Stimulated activated memory B cell treated with anti-CD40 and anti-IgM and Interleukin-4, amounts not matched to agents 10 μg/mL and 1 μg/mL and 100 μg/mL, for 72 hours (primary cell): ENCODE results near the gene CDH23.

Source experiments
- ATAC-seq: fragments of 150-1000 bp; cut with Tn5 transposase; 2 replicates; pipeline ENCODE4 v1.10.0; 2021
- H3K27ac Mint-ChIP-seq: one replicate; pipeline ENCODE4 v1.8.0; 2022; ENCODE audit warnings: mild to moderate bottlenecking, mixed read lengths
- H3K27me3 Mint-ChIP-seq: one replicate; pipeline ENCODE4 v1.8.0; 2022; ENCODE audit warnings: mixed read lengths
- H3K36me3 Mint-ChIP-seq: one replicate; pipeline ENCODE4 v1.8.0; 2022; ENCODE audit warnings: mixed read lengths
- H3K4me1 Mint-ChIP-seq: one replicate; pipeline ENCODE4 v1.8.0; 2022; ENCODE audit warnings: mixed read lengths
- H3K4me3 Mint-ChIP-seq: one replicate; pipeline ENCODE4 v1.8.0; 2022; ENCODE audit warnings: mild to moderate bottlenecking, moderate library complexity, mixed read lengths
- H3K9me3 Mint-ChIP-seq: one replicate; pipeline ENCODE4 v1.8.0; 2022; ENCODE audit warnings: mixed read lengths

The CDH23 gene

DNA sequence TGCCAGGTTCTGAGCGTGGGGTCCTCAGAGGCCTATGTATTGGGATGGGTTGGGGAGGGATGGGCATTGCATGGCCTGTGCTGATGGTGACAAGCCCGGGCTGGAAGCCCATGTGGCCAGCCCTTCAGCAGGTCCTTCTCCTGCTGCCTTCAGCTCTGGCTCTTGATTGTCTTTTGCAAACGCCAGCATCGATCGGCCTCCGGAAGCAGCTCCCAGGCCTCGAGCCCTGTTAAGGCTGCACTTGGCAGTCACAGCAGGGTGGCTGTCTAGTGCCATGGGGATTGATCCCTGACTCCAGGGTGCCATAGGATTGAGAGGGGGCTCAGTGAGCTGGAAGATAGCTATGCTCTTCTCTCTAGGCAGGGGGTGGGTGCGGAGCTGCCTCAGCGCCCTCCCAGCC, 51.4 kb downstream of the CDH23 start:
- Mint-ChIP-seq H3K4me1 (no peaks in the 10 kb centered on the region), H3K4me3 (no peak overlapping the region), H3K27ac (no peak overlapping the region), H3K36me3 (no peaks in the 10 kb centered on the region), H3K27me3 (no peaks in the 10 kb centered on the region), H3K9me3 (no peaks in the 10 kb centered on the region)
- no peak for ATAC-seq

DNA sequence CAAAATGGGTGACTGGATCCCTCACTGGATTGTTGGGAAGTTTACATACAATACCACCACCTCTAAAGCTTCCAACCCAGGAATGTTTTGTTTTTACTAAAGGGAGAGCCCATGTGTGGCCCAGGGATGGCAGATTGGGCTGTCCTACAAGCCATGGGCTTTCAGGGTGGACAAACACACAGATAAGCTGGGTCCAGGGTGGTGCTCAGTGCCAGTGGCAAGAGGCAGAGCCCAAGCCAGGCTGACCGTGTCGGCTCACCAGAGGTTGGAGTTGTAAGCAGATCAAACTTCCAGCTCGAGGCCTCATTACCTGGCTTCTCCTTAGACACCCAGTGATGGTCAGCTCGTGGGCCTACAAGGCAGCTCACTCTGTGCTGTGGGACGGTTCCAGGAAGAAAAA, 52.3 kb downstream of the CDH23 start:
- Mint-ChIP-seq H3K4me1 (no peaks in the 10 kb centered on the region), H3K36me3 (no peaks in the 10 kb centered on the region), H3K27me3 (no peaks in the 10 kb centered on the region), H3K4me3 (no peak overlapping the region), H3K27ac (no peak overlapping the region), H3K9me3 (no peaks in the 10 kb centered on the region)
- ATAC-seq, result no peak

DNA sequence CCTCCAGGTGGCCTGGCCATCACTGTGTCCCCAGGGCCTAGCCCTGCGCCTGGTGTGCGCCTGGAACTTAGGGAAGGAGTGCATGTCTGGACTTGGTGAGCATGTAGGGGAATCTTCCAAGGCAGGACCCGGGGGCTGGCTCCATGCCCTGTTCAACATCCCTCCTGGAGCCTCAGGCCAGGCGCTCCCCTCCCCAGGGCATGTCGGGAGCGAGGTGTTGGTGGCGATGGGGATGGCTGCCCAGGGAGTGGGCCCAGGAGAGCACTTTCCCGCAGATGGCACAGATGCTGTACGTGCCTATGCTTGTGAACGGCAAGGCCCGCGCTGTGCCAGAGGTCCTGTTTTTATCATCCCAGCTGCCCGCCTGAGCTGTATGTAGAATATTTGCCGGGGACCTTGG, 55.0 kb downstream of the CDH23 start:
- Mint-ChIP-seq H3K27ac (no peak overlapping the region), H3K36me3 (no peaks in the 10 kb centered on the region), H3K9me3 (no peaks in the 10 kb centered on the region), H3K4me1 (no peaks in the 10 kb centered on the region), H3K27me3 (peaks cover 14% of the 10 kb centered on the region), H3K4me3 (no peak overlapping the region)
- ATAC-seq, result no peak

DNA sequence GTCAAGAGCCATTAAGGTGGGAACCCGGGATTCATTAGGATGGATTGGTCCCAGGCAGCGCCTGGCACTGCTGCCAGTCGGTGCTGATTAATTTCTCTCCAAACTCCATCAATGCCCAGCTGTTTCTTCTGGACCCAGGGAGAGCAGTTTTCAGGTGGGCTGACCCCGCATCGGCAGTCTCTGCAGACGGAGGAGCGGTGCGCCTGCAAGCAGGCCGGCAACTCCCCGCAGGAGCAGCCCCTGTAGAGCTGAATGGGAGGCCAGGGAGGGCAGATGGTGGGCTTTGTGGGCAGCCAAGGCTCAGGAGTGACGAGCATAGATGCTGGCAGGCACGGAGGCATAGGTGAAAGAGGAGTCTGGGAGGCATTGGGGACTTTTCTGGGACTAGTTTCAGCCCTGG, 56.5 kb downstream of the CDH23 start:
- Mint-ChIP-seq H3K27me3 (peaks cover 24% of the 10 kb centered on the region), H3K4me3 (no peak overlapping the region), H3K4me1 (no peaks in the 10 kb centered on the region), H3K9me3 (no peaks in the 10 kb centered on the region), H3K36me3 (no peaks in the 10 kb centered on the region), H3K27ac (no peak overlapping the region)
- no peak for ATAC-seq

DNA sequence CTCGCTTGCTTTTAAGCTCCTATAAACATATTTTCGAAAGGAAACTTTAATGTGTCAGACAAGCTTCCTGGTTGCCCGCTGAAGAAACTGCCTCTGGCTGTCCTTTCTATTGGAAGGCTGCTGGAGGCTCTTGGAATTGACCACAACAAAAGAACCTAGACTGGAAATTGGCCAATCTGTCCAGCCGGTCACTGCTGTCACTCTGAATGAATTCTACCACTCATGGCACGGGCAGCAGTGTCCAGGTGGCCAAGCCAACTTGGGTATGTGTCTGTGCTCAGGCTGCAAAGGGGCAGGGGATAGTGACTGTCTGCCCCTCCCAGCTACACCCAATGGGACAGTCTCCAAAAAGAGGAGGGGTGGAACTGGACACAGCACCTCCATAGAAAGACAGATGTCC, 57.6 kb downstream of the CDH23 start:
- peaks cover 24% of the 10 kb centered on the region for H3K27me3 Mint-ChIP-seq
- H3K9me3 Mint-ChIP-seq, result no peaks in the 10 kb centered on the region
- H3K36me3 Mint-ChIP-seq, result no peaks in the 10 kb centered on the region
- no peak for ATAC-seq
- H3K27ac Mint-ChIP-seq, result no peak overlapping the region
- H3K4me3 Mint-ChIP-seq, result no peak overlapping the region
- no peaks in the 10 kb centered on the region for H3K4me1 Mint-ChIP-seq

- no peak overlapping the region for H3K4me3 Mint-ChIP-seq
- H3K27ac Mint-ChIP-seq, result no peak overlapping the region
- H3K9me3 Mint-ChIP-seq, result no peaks in the 10 kb centered on the region
- peaks cover 24% of the 10 kb centered on the region for H3K27me3 Mint-ChIP-seq
- no peak for ATAC-seq
- no peaks in the 10 kb centered on the region for H3K36me3 Mint-ChIP-seq
- no peaks in the 10 kb centered on the region for H3K4me1 Mint-ChIP-seq
Observed at GRCh38 chr10:71455035-71455434, 58.3 kb downstream of the CDH23 start.

GRCh38 chr10:71456631-71457030, 59.9 kb downstream of the CDH23 start:
- H3K4me1 Mint-ChIP-seq, result no peaks in the 10 kb centered on the region
- H3K36me3 Mint-ChIP-seq, result no peaks in the 10 kb centered on the region
- no peak overlapping the region for H3K27ac Mint-ChIP-seq
- peaks cover 36% of the 10 kb centered on the region for H3K27me3 Mint-ChIP-seq
- ATAC-seq, result no peak
- no peaks in the 10 kb centered on the region for H3K9me3 Mint-ChIP-seq
- no peak overlapping the region for H3K4me3 Mint-ChIP-seq

DNA sequence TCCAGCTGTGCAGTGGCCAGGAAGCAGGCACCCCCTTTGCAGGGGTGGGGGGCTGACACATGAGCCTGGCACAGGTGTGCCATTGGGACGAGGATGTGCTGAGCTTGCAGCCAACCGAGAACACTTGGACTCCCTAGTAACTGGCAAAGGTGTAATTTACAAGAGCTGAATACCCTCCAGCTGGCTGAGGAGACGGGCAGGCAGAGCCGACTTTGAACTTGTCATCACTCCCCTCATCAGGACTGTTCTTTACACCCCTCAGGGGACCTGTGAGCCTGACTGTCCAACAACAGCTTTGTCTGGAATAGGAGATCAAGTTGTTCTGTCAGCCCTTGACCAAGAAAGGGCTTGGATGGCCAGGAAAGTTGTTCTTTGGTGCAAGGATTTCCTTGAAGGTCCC, 61.2 kb downstream of the CDH23 start:
- H3K4me1 Mint-ChIP-seq, result no peaks in the 10 kb centered on the region
- H3K4me3 Mint-ChIP-seq, result no peak overlapping the region
- H3K9me3 Mint-ChIP-seq, result no peaks in the 10 kb centered on the region
- no peak overlapping the region for H3K27ac Mint-ChIP-seq
- ATAC-seq, result no peak
- peaks cover 42% of the 10 kb centered on the region for H3K27me3 Mint-ChIP-seq
- H3K36me3 Mint-ChIP-seq, result no peaks in the 10 kb centered on the region

DNA sequence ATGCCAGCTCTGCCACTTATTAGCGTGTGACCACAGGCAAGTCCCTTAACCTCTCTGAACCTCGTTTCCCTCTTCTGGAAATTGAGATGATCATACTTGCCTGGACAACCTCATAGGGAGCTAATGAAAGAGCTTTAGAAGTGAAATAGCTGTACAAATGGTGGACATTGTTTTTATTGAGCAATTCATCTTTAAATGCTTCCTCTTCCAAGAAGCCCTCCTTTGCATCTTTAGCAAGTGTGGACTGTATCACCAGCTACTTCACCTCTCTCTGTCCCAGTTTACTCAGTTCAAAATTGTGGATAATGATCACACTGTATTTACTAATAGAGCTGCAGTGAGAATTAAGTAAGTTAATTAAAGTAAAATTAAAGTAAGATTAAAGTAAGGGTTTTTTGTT, 61.7 kb downstream of the CDH23 start:
- no peaks in the 10 kb centered on the region for H3K36me3 Mint-ChIP-seq
- no peaks in the 10 kb centered on the region for H3K4me1 Mint-ChIP-seq
- H3K27me3 Mint-ChIP-seq, result peaks cover 42% of the 10 kb centered on the region
- no peak overlapping the region for H3K27ac Mint-ChIP-seq
- ATAC-seq, result no peak
- H3K4me3 Mint-ChIP-seq, result no peak overlapping the region
- H3K9me3 Mint-ChIP-seq, result no peaks in the 10 kb centered on the region

- Mint-ChIP-seq H3K27me3 (peaks cover 42% of the 10 kb centered on the region), H3K4me3 (no peak overlapping the region), H3K36me3 (no peaks in the 10 kb centered on the region), H3K27ac (no peak overlapping the region), H3K4me1 (no peaks in the 10 kb centered on the region), H3K9me3 (no peaks in the 10 kb centered on the region)
- no peak for ATAC-seq
Observed at GRCh38 chr10:71459513-71459912, 62.8 kb downstream of the CDH23 start.

GRCh38 chr10:71460615-71461014, 63.9 kb downstream of the CDH23 start:
- Mint-ChIP-seq H3K36me3 (no peaks in the 10 kb centered on the region), H3K4me1 (no peaks in the 10 kb centered on the region), H3K9me3 (no peaks in the 10 kb centered on the region), H3K4me3 (no peak overlapping the region), H3K27me3 (peaks cover 40% of the 10 kb centered on the region), H3K27ac (no peak overlapping the region)
- ATAC-seq, result no peak

GRCh38 chr10:71461457-71461856, 64.7 kb downstream of the CDH23 start:
- Mint-ChIP-seq H3K9me3 (no peaks in the 10 kb centered on the region), H3K4me1 (no peaks in the 10 kb centered on the region), H3K36me3 (no peaks in the 10 kb centered on the region), H3K4me3 (no peak overlapping the region), H3K27me3 (peaks cover 31% of the 10 kb centered on the region), H3K27ac (no peak overlapping the region)
- no peak for ATAC-seq

DNA sequence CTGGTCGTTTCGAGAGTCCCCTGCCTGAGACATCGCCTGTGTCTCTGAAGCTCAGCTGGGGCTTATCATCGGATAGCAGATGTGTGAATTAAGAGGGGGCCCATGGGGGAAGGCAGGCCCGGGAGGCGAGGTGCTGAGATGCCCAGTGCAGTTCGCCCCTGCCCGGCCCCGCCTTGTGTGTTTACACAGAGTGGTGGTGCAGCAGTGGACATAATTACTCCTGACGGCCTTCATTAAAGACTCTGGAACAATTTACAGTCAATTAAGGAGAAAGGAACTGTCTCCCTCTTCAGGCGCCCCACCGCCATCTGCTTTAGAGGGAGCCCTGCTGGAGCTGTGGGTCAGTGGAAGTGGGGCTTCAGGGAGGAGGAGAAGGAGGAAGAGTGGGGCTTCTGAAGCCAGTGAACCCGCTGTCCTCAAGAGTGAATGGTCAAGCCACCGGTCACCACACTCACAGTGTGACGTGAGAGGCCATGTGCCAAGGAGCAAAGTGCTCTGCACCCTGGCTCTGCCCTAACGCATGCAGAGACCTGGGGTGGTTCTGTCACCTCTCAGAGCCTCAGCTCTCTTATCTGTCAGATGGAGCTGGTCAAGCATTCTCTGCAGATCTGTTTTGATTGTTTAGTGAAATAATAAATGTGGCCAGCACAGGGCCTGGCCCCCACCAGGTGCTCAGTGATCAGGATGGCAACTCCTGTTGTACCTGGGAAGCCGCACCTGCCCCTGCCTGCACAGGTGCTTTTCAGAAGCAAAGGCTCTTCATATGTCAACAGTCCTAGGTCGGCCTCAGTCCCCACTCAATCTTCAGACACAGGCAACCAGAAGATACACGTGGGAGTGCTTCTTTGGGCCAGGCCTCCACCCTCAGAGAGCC, 65.6 kb downstream of the CDH23 start:
- no peak overlapping the region for H3K27ac Mint-ChIP-seq
- H3K36me3 Mint-ChIP-seq, result no peaks in the 10 kb centered on the region
- H3K4me3 Mint-ChIP-seq, result no peak overlapping the region
- H3K4me1 Mint-ChIP-seq, result no peaks in the 10 kb centered on the region
- H3K9me3 Mint-ChIP-seq, result no peaks in the 10 kb centered on the region
- peaks cover 23% of the 10 kb centered on the region for H3K27me3 Mint-ChIP-seq
- no peak for ATAC-seq

GRCh38 chr10:71463111-71463510, 66.4 kb downstream of the CDH23 start:
- no peak overlapping the region for H3K27ac Mint-ChIP-seq
- H3K4me3 Mint-ChIP-seq, result no peak overlapping the region
- ATAC-seq, result no peak
- H3K36me3 Mint-ChIP-seq, result no peaks in the 10 kb centered on the region
- H3K4me1 Mint-ChIP-seq, result no peaks in the 10 kb centered on the region
- no peaks in the 10 kb centered on the region for H3K9me3 Mint-ChIP-seq
- H3K27me3 Mint-ChIP-seq, result peaks cover 19% of the 10 kb centered on the region

DNA sequence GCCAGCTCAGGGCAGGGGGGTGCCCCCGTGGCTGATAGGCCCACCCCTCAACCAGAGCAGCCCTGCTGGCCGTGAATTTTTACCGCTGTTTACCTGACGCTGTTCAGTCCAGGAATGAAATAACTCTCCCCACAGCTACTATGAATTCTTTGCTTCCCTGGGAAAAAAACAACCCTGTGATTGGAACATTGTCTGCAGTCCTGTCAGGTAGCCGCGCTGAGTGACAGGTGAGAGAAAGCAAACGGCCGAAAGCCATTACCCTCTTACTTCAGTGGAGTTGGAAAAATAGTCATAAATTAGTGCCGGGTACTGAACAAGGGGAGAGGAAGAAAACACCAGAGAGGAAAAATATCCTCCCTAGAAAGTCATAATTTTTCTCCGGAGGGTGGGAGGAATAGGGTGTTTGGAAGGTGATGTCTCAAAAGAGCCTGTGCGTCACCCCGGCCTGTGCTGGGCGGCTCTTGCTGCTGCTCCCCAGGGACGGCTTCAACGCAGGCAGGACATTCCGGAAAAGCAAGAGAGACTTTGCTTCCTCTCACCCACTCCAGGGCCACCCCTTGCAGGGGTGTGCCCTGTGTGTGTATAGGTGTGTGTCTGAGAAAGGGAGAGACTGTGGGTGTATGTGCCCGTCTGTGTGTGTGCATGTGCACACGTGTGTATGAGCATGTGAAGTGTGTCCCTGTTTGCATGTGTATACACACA, 69.0 kb downstream of the CDH23 start:
- H3K36me3 Mint-ChIP-seq, result no peaks in the 10 kb centered on the region

GRCh38 chr10:71466330-71466729, 69.6 kb downstream of the CDH23 start:
- no peak overlapping the region for H3K4me3 Mint-ChIP-seq
- no peaks in the 10 kb centered on the region for H3K4me1 Mint-ChIP-seq
- no peaks in the 10 kb centered on the region for H3K9me3 Mint-ChIP-seq
- H3K27ac Mint-ChIP-seq, result no peak overlapping the region
- H3K27me3 Mint-ChIP-seq, result peaks cover 21% of the 10 kb centered on the region
- no peak for ATAC-seq
- no peaks in the 10 kb centered on the region for H3K36me3 Mint-ChIP-seq

More for the DNA sequence above, 69.0 kb downstream of the CDH23 start:
- no peaks in the 10 kb centered on the region for H3K4me1 Mint-ChIP-seq
- no peaks in the 10 kb centered on the region for H3K9me3 Mint-ChIP-seq
- H3K27ac Mint-ChIP-seq, result no peak overlapping the region
- H3K4me3 Mint-ChIP-seq, result no peak overlapping the region
- peaks cover 21% of the 10 kb centered on the region for H3K27me3 Mint-ChIP-seq
- no peak for ATAC-seq
